HG02763 (cell line): ENCODE measurements around the gene CTNNA1.
"Not testable (repeated sequence)": the region's sequence is repeated elsewhere in the genome, so short reads cannot be mapped to it uniquely, and the experiment has no call there.

Experiments
- ATAC-seq: cut with Tn5 transposase; IDR thresholded peaks from one replicate; pipeline ENCODE4 v1.9.1; 2021; ENCODE audit warnings: mild to moderate bottlenecking, moderate library complexity; ENCODE audit not compliant: unreplicated experiment

Gene CTNNA1

GRCh38 chr5:138883211-138883610 is 130.0 kb downstream of the CTNNA1 start:
- ATAC-seq: no peak

GRCh38 chr5:138884094-138884493 is 130.9 kb downstream of the CTNNA1 start:
- ATAC-seq: no peak

- ATAC-seq: no peak
Measured at GRCh38 chr5:138884554-138884953, 131.3 kb downstream of the CTNNA1 start.

GRCh38 chr5:138889994-138890393 is 136.8 kb downstream of the CTNNA1 start:
- no peak for ATAC-seq

GRCh38 chr5:138890644-138891043 is 137.4 kb downstream of the CTNNA1 start:
- ATAC-seq: no peak

GRCh38 chr5:138895918-138896317 is 142.7 kb downstream of the CTNNA1 start:
- no peak for ATAC-seq

- no peak for ATAC-seq
Measured at GRCh38 chr5:138898299-138898698, 145.1 kb downstream of the CTNNA1 start.

- ATAC-seq: no peak
Measured at GRCh38 chr5:138898742-138899141, 145.5 kb downstream of the CTNNA1 start.

GRCh38 chr5:138900281-138900965 is 147.2 kb downstream of the CTNNA1 start:
- ATAC-seq: no peak

GRCh38 chr5:138901716-138902115 is 148.5 kb downstream of the CTNNA1 start:
- no peak for ATAC-seq

GRCh38 chr5:138903130-138903775 is 150.0 kb downstream of the CTNNA1 start:
- no peak for ATAC-seq

- ATAC-seq: no peak
Measured at GRCh38 chr5:138905541-138905940, 152.3 kb downstream of the CTNNA1 start.

GRCh38 chr5:138909734-138910133 is 156.5 kb downstream of the CTNNA1 start:
- ATAC-seq: no peak

GRCh38 chr5:138910546-138911185 is 157.4 kb downstream of the CTNNA1 start:
- ATAC-seq: no peak

GRCh38 chr5:138911441-138911840 is 158.2 kb downstream of the CTNNA1 start:
- no peak for ATAC-seq

GRCh38 chr5:138912093-138912492 is 158.9 kb downstream of the CTNNA1 start:
- ATAC-seq: no peak

- ATAC-seq: no peak
Measured at GRCh38 chr5:138913773-138914172, 160.5 kb downstream of the CTNNA1 start.

GRCh38 chr5:138914338-138914737 is 161.1 kb downstream of the CTNNA1 start:
- no peak for ATAC-seq

- no peak for ATAC-seq
Measured at GRCh38 chr5:138918686-138919085, 165.5 kb downstream of the CTNNA1 start.

- no peak for ATAC-seq
Measured at GRCh38 chr5:138920181-138920580, 167.0 kb downstream of the CTNNA1 start.

GRCh38 chr5:138921362-138921761 is 168.1 kb downstream of the CTNNA1 start:
- not testable (repeated sequence) for ATAC-seq

- no peak for ATAC-seq
Measured at GRCh38 chr5:138922494-138922893, 169.3 kb downstream of the CTNNA1 start.
